ENCODE measurements around the gene PNCK.

The PNCK gene

GRCh38 chrX:153640045-153640686 lies 33.4 kb downstream of the PNCK start:
- DNase-seq: no peak

GRCh38 chrX:153639177-153640044 lies 34.2 kb downstream of the PNCK start:
- DNase-seq: no peak

- no peak for DNase-seq
These were observed 35.0 kb downstream of the PNCK start for GRCh38 chrX:153638436-153639176.

- no peak for DNase-seq
These were observed 35.6 kb downstream of the PNCK start for GRCh38 chrX:153638041-153638371.

- DNase-seq: no peak
These were observed 36.2 kb downstream of the PNCK start for GRCh38 chrX:153637121-153638040.

- DNase-seq: no peak
These were observed 36.9 kb downstream of the PNCK start for GRCh38 chrX:153636716-153637115.

GRCh38 chrX:153635788-153636668 lies 37.6 kb downstream of the PNCK start:
- DNase-seq: no peak

- DNase-seq: no peak
These were observed 38.2 kb downstream of the PNCK start for GRCh38 chrX:153635388-153635787.

GRCh38 chrX:153634832-153635231 lies 38.8 kb downstream of the PNCK start:
- no peak for DNase-seq

- DNase-seq: no peak
These were observed 39.4 kb downstream of the PNCK start for GRCh38 chrX:153634236-153634635.

GRCh38 chrX:153633607-153634180 lies 39.9 kb downstream of the PNCK start:
- no peak for DNase-seq

- no peak for DNase-seq
These were observed 40.6 kb downstream of the PNCK start for GRCh38 chrX:153633048-153633447.

GRCh38 chrX:153632595-153632946 lies 41.0 kb downstream of the PNCK start:
- no peak for DNase-seq

GRCh38 chrX:153631907-153632594 lies 41.6 kb downstream of the PNCK start:
- no peak for DNase-seq

GRCh38 chrX:153631346-153631745 lies 42.3 kb downstream of the PNCK start:
- no peak for DNase-seq

GRCh38 chrX:153628665-153629064 lies 44.9 kb downstream of the PNCK start:
- DNase-seq: no peak

- DNase-seq: no peak
These were observed 45.5 kb downstream of the PNCK start for GRCh38 chrX:153628129-153628528.

GRCh38 chrX:153627675-153628111 lies 45.9 kb downstream of the PNCK start:
- no peak for DNase-seq

- no peak for DNase-seq
These were observed 46.5 kb downstream of the PNCK start for GRCh38 chrX:153626863-153627674.

All from left hindlimb (tissue), 1 donor.